ENCODE data around the gene ERBB4.
"Not testable (repeated sequence)": the region's sequence is repeated elsewhere in the genome, so short reads cannot be mapped to it uniquely, and the experiment has no call there.

DNA sequence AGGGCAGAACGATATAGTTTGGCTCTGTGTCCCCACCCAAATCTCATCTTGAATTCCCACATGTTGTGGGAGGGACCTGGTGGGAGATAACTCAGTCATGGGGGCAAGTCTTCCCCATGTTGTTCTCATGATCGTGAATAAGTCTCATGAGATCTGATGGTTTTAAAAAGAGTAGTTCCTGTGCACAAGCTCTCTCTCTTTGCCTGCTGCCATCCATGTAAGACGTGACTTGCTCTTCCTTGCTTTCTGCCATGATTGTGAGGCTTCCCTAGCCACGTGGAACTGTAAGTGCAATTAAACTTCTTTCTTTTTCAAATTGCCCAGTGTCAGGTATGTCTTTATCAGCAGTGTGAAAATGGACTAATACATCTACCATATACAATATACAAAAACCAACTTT, 76.9 kb downstream of the ERBB4 start:
- TF ChIP-seq, protein P1, sequence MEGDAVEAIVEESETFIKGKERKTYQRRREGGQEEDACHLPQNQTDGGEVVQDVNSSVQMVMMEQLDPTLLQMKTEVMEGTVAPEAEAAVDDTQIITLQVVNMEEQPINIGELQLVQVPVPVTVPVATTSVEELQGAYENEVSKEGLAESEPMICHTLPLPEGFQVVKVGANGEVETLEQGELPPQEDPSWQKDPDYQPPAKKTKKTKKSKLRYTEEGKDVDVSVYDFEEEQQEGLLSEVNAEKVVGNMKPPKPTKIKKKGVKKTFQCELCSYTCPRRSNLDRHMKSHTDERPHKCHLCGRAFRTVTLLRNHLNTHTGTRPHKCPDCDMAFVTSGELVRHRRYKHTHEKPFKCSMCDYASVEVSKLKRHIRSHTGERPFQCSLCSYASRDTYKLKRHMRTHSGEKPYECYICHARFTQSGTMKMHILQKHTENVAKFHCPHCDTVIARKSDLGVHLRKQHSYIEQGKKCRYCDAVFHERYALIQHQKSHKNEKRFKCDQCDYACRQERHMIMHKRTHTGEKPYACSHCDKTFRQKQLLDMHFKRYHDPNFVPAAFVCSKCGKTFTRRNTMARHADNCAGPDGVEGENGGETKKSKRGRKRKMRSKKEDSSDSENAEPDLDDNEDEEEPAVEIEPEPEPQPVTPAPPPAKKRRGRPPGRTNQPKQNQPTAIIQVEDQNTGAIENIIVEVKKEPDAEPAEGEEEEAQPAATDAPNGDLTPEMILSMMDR (IDR thresholded peaks at IDR 0.05; ENCODE audit: low read length), result not testable (repeated sequence)
- TF ChIP-seq EZH2phosphoT487 (IDR thresholded peaks at IDR 0.05; ENCODE audit: low read length); EZH2 (optimal IDR thresholded peaks at IDR 0.05; ENCODE audit: low read depth, low read length): not testable (repeated sequence)

Data from MM.1S (cell line).